HL-60 (cell line): ENCODE measurements around the gene C3orf20.

Experiments
- GABPA ChIP-seq: IDR thresholded peaks from 2 replicates; pipeline ENCODE4 v1.6.1; 2012; ENCODE audit warnings: low read depth
- POLR2AphosphoS5 ChIP-seq: IDR thresholded peaks from 2 replicates; pipeline ENCODE4 v1.6.1; 2012; ENCODE audit warnings: low read depth
- SPI1 ChIP-seq: IDR thresholded peaks from 2 replicates; pipeline ENCODE4 v1.6.1; 2012; ENCODE audit warnings: low read depth, mild to moderate bottlenecking, borderline replicate concordance
- TF ChIP-seq, protein P1 (sequence below): IDR thresholded peaks from one replicate; pipeline ENCODE4 v1.5.1; 2011; ENCODE audit warnings: low read length, control low read depth, inconsistent platforms; ENCODE audit not compliant: insufficient read depth
- TF ChIP-seq, protein P2 (sequence below): IDR thresholded peaks from 2 replicates; pipeline ENCODE4 v1.6.1; 2012; ENCODE audit warnings: low read depth; ENCODE audit not compliant: insufficient replicate concordance

DNA sequence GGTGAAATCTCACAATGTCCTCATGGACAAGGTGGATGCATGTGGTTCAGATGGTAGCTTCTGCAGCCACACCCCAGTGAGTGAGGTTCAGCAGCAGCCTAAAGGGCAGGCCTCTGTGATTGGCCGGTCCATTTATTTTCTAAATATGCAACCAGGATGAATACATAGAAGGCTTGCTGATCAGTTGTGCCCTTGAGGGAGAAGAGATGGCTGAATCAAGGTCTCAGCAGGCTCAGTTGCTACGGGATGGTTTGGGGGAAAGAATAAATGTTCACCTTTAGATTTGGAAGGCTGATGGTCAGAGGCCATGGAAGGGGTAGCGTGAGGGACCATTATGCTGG is 90.1 kb downstream of the C3orf20 start:
- TF ChIP-seq, protein P1, sequence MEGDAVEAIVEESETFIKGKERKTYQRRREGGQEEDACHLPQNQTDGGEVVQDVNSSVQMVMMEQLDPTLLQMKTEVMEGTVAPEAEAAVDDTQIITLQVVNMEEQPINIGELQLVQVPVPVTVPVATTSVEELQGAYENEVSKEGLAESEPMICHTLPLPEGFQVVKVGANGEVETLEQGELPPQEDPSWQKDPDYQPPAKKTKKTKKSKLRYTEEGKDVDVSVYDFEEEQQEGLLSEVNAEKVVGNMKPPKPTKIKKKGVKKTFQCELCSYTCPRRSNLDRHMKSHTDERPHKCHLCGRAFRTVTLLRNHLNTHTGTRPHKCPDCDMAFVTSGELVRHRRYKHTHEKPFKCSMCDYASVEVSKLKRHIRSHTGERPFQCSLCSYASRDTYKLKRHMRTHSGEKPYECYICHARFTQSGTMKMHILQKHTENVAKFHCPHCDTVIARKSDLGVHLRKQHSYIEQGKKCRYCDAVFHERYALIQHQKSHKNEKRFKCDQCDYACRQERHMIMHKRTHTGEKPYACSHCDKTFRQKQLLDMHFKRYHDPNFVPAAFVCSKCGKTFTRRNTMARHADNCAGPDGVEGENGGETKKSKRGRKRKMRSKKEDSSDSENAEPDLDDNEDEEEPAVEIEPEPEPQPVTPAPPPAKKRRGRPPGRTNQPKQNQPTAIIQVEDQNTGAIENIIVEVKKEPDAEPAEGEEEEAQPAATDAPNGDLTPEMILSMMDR = no peak
- TF ChIP-seq, protein P2, sequence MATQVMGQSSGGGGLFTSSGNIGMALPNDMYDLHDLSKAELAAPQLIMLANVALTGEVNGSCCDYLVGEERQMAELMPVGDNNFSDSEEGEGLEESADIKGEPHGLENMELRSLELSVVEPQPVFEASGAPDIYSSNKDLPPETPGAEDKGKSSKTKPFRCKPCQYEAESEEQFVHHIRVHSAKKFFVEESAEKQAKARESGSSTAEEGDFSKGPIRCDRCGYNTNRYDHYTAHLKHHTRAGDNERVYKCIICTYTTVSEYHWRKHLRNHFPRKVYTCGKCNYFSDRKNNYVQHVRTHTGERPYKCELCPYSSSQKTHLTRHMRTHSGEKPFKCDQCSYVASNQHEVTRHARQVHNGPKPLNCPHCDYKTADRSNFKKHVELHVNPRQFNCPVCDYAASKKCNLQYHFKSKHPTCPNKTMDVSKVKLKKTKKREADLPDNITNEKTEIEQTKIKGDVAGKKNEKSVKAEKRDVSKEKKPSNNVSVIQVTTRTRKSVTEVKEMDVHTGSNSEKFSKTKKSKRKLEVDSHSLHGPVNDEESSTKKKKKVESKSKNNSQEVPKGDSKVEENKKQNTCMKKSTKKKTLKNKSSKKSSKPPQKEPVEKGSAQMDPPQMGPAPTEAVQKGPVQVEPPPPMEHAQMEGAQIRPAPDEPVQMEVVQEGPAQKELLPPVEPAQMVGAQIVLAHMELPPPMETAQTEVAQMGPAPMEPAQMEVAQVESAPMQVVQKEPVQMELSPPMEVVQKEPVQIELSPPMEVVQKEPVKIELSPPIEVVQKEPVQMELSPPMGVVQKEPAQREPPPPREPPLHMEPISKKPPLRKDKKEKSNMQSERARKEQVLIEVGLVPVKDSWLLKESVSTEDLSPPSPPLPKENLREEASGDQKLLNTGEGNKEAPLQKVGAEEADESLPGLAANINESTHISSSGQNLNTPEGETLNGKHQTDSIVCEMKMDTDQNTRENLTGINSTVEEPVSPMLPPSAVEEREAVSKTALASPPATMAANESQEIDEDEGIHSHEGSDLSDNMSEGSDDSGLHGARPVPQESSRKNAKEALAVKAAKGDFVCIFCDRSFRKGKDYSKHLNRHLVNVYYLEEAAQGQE = no peak
- no peak for TF ChIP-seq POLR2AphosphoS5
- no peak for TF ChIP-seq GABPA
- no peak for TF ChIP-seq SPI1
